Measurements from ENCODE around the gene AFF3.
"Not testable (repeated sequence)": the region's sequence is repeated elsewhere in the genome, so short reads cannot be mapped to it uniquely, and the experiment has no call there.

The AFF3 gene

GRCh38 chr2:100143286-100143685 is 896 bp upstream of the AFF3 start:
- DNase-seq = no peak

DNA sequence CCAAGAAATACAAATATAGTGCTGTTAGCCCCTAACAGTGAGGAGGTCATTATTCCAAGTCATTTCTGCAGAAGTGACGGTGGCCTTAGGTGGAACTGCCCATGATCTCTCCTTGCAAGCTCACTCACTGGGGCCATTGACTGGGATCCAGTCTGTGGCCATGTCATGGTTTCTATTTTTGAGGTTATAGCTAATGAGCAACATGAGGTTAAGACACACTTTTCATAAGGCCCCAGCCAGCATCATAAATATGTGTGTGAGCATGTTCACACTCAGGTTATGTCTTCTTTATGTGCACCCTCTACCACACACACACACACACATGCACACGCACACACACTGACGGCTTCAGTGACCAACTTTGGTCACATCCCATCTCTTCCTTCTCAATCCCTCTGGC is 484 bp downstream of the AFF3 start:
- no peak for DNase-seq

DNA sequence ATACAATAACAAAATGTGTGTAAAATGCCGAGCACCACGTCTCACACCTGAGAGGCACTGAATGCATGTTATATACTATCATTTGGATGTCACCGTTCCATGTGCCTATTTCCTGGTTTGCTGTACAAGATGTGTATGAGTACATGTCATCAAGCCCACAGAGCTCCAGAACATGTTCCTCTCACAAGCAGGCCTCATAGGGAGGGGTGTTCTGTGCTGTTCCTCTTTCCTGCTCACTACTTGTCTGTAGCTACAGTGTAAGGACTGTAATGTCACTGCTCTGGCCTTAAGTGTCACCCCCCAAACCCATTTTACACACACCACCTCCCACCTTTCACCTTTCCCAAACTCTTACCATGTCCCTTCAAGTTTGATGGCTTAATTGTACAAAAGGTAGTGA is 1.8 kb downstream of the AFF3 start:
- DNase-seq = no peak

GRCh38 chr2:100137866-100138570 is 4.4 kb downstream of the AFF3 start:
- DNase-seq = no peak

DNA sequence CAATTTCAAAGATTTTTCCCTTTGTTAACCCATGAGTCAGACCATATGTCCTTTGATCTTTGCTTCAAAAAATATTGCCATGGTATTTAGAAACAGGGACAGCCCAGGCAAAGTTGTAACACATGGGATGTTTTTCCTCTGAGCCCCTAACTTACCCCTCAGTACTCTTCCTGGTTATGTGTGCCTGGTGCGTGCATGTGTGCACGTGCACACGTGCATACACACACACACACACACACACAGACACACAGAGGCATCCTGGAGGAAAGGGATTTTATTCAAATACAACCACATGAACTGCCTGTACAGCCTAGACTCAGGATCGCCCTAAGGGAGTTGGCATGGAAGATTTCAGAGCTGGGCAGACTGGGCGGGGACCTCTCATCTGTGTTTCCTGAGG is 5.1 kb downstream of the AFF3 start:
- no peak for DNase-seq

DNA sequence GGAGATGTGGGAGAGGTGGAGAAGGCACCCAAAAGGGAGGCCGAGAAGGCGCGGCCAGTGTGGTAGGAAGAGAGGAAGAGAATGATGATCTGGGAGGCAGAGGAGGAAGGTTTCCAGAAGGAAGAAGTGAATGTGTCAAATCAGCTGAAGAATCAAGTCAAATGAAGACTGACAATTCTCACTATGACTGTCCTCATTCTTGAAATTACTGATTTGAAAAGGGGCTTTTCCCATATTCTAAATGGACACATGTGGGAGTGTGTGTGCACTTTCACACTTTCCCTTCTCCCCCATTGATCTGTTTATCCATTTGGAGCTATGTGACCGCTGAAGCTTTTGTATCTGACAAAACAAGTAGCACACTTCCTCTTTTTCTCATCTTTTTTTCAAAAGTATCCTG is 6.1 kb downstream of the AFF3 start:
- no peak for DNase-seq

GRCh38 chr2:100135415-100135814 is 7.0 kb downstream of the AFF3 start:
- no peak for DNase-seq

GRCh38 chr2:100130595-100131391 is 11.6 kb downstream of the AFF3 start:
- DNase-seq = no peak

DNA sequence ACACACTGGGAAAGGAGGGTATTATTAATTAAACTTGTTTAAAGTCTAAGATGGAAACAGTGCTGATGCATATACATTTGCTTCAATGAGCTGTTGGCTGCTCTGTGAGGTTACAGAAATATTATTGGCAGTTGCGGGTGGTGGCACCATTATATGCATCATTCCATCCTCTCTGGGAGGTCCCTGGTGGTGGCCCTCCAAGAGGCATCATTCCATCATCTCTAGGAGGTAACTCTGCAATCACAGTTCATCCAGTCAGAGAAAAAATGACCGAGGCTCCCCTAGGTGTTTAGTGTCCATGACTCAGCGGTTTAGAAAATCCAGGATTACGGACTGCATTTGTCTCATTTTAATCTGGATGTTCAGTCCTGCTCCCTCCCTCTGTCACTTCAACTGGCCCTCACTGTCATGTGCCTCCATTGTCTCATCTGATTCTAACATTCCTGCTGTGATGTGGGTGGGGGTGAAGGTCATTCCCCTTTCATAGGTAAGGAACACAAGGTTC is 15.4 kb downstream of the AFF3 start:
- DNase-seq = no peak

DNA sequence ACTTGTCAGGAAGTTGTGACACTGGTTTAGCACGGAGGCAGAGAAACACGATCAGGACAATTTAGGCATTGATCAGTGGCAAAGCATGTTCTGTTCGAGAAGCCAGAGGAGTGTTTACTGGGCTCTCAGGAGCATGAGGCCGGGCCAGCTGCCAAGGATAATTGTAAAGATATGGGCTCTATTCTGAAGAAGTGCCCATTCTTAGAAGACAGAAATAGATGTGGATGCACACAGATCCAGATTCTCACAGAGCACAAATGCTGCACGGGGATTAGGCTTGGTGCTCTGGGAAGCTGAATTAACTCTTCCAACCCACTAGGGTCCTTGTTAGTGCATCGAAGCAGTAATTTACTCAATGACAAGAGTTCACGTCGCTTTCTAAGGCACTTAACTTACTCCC is 16.2 kb downstream of the AFF3 start:
- DNase-seq = no peak

DNA sequence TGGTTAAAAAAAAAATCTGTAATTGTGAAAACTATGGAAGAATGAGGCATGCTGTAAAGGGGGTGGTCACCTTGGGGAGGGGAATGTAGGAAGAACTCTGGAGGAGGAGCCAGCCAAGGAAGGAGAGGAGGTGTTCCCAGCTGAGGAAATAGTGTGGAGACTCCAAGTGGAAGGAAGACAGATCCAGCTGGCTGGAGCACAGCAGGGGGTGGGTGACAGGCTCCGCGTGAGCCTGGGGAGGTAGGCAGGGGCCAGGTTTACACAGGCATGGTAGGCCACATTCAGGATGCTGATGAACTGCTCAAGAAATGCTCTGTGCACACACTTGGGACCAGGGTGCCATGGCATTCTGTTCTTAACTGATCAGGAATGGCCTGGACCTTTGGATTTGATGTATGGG is 16.8 kb downstream of the AFF3 start:
- no peak for DNase-seq

GRCh38 chr2:100124761-100125160 is 17.6 kb downstream of the AFF3 start:
- DNase-seq = no peak

- no peak for DNase-seq
Measured at GRCh38 chr2:100121124-100121718, 21.2 kb downstream of the AFF3 start.

- no peak for DNase-seq
Measured at GRCh38 chr2:100119235-100119634, 23.2 kb downstream of the AFF3 start.

DNA sequence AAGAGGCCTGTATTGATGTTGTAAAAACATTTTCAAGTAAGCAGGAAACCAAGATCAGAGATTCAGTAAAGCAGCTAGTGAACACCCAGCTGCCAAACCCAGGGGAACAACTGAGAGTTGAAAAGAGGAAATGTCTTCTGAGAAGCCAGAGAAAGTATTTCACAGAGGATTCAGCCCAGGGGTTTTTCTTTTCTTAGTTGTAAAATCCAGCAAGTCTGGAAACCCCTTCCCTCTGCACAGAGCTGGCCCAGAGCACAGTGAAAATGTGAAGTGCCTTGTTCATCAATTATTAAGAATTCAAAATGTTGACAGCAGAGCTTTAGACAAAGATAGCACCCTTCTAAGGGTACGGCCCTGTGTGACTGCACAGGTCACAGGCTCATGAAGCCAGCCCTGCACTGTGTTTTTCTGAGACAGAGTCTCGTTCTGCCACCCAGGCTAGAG is 28.4 kb downstream of the AFF3 start:
- DNase-seq = no peak

DNA sequence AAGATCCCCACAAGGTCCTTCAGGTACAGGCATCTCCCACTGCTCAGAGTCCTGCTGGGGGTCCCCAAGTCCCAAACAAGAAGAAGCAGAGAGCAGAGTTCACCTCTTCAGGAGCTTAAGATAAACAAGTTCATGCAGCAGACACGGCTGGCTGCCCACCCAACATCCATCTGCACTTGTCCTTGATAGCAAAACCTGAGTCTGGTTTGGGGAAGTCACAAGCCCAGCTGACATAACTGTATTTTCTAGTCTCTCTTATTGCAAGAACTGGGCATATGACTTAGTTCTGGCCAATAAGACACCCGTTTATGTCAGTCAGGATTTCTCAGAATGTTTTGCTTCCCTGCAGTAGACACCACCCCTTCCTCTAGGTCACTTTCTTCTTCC is 31.8 kb downstream of the AFF3 start:
- no peak for DNase-seq

DNA sequence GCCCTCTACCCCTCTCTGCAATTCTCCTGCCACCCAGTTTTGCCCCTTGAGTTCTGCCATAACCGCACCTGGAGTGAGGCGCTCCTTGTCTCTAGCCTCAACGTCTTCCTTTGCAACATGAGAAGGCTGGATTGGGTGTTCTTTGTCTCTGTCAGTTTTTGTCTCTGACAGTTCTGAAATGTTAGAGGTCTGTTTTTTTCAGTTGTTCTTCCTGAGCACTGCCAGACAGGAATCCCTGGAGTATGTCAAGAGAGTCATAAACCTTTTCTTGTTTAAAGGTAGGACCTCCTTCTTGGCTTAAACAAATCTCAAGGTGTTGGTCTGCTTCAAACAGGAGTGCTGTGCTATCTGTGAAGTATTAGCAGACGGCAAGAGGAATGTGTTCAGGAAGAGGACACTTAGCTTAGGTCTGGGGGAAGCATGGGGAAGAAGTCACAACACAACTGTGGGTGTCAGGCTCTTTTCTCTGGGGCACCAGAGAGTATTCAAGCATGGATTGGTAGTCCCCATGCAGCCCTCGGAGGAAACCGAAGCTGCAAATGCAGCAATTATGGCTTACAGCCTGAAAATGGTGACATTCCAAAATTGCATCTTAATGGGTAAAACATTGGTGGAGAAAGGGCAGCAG is 32.3 kb downstream of the AFF3 start:
- no peak for DNase-seq

DNA sequence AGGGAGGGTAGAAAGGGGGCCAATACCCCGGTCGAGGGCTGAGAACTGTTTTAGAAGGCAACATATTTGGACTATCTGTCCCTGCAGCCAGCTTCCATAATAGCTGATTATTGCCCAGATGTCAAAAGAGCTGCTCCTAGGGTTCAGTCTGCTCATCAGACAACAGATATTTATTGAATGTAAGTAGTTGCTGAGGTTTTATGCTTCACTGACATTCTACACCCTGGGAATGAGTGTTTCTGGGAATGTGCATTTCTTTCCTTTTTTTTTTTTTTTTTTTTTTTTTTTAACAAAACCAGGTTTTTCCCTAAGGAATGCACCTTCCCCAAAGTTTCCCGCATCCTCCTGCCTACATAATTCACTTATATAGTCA is 33.8 kb downstream of the AFF3 start:
- DNase-seq = not testable (repeated sequence)

DNA sequence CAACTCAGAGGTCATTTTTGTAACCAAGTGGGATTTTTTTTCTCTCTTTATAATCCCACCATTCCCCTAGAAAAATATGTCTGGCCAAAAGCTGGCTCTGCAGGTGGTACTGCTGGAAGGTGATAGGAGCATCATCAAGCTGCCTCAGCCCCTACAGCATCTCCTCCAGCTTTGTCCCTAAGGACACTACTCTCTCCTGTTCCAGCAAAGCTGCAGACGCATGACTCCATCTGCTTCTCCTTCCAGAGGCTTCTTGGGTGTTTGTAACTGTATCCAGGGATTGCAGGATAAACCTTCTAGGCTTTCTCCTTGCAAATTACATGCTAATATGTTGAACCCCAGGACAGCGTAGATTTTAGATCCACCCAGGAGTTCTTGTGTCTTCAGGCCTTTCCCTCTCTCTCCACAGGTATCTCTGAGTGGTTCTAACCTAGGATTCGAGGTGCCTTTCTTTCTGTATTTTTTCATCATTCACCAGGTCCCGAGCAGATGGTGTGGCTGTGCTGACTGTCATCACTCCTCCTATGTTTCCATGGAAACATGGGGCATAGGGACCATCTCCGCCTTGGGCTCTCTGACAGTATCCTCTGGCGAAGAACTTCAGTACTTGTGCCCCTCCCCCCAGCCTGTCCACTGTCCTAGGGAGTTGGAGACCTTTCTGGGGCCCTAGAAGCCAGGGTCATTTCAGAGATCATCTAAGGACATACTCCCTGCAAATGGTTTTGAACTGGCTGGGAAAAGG is 34.3 kb downstream of the AFF3 start:
- DNase-seq = peak; percentile 11

- no peak for DNase-seq
Measured at GRCh38 chr2:100107440-100107839, 35.0 kb downstream of the AFF3 start.

- no peak for DNase-seq
Measured at GRCh38 chr2:100106460-100106859, 35.9 kb downstream of the AFF3 start.

DNA sequence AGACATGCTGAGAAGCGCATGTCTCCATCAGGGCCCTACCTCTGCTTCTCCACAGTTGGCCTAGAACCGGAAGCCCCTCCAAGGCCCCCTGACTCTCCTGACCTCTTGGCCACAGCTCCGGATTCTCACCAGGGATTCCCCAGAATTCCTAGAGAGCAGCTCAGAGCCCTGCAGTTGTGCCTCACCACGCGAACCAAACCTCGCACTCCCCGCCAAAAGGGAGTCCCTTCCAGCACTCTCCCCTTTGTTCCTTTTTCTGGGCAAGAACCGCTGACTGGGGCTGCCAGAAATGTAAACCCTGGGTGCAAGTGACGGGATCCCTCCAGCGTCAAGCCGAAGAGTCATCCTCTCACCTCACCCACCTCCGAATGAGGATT is 36.7 kb downstream of the AFF3 start:
- DNase-seq = no peak
